Stimulated activated CD8-positive, alpha-beta memory T cell treated with anti-CD3 and anti-CD28 coated beads, Interleukin-7, amount 100 ng/mL, for 1 hour (primary cell): ENCODE measurements around the gene RENBP.

Source experiments
- DNase-seq, 2 donors: peaks; one replicate each; pipeline ENCODE4 v3.0.0-alpha.2; 2020; ENCODE audit warnings: low read depth in 2 of 2

The RENBP gene

GRCh38 chrX:153933748-153934147 is 10.7 kb downstream of the RENBP start:
- DNase-seq = no peak

GRCh38 chrX:153932220-153932915 is 12.1 kb downstream of the RENBP start:
- DNase-seq = no peak

- DNase-seq = no peak
These were observed 12.7 kb downstream of the RENBP start for GRCh38 chrX:153931748-153932147.

- DNase-seq = no peak
These were observed 13.3 kb downstream of the RENBP start for GRCh38 chrX:153931151-153931550.

GRCh38 chrX:153930011-153930910 is 14.2 kb downstream of the RENBP start:
- no peak for DNase-seq

GRCh38 chrX:153929576-153929975 is 14.9 kb downstream of the RENBP start:
- DNase-seq = no peak

- no peak for DNase-seq
These were observed 15.6 kb downstream of the RENBP start for GRCh38 chrX:153928846-153929245.

GRCh38 chrX:153927922-153928760 is 16.3 kb downstream of the RENBP start:
- peak; percentile 78 to 88 for DNase-seq

- DNase-seq = no peak
These were observed 16.8 kb downstream of the RENBP start for GRCh38 chrX:153927672-153927921.

- peak; percentile 48 to 53 for DNase-seq
These were observed 17.4 kb downstream of the RENBP start for GRCh38 chrX:153926858-153927671.

- no peak for DNase-seq
These were observed 17.9 kb downstream of the RENBP start for GRCh38 chrX:153926552-153926857.

- DNase-seq = no peak
These were observed 18.5 kb downstream of the RENBP start, which contains the start of gene ARHGAP4 for GRCh38 chrX:153925739-153926551. Gene ARHGAP4, minus strand, starts transcription at chrX:153926264. Its CDS starts 62 bp downstream, at chrX:153926202.

- no peak for DNase-seq
These were observed 19.1 kb downstream of the RENBP start for GRCh38 chrX:153925387-153925738.

GRCh38 chrX:153924149-153924861 is 20.1 kb downstream of the RENBP start:
- DNase-seq = no peak

GRCh38 chrX:153922932-153923857 is 21.2 kb downstream of the RENBP start:
- DNase-seq = no peak

GRCh38 chrX:153921511-153922446 is 22.7 kb downstream of the RENBP start:
- DNase-seq = no peak

- no peak for DNase-seq
These were observed 23.4 kb downstream of the RENBP start for GRCh38 chrX:153921070-153921469.

GRCh38 chrX:153920546-153920945 is 23.9 kb downstream of the RENBP start:
- no peak for DNase-seq
